Sigmoid colon (tissue), 4 donors: Measurements from ENCODE around the gene ADARB1.

Experiments used
- EP300 ChIP-seq, 4 donors: sonication (generic); formaldehyde crosslinking; IDR thresholded peaks; one replicate each; pipeline ENCODE4 v1.6.1; 2017; ENCODE audit warnings: antibody characterized with exemption in 4 of 4
- POLR2A ChIP-seq, 2 donors: fragments of 450-650 bp; IDR thresholded peaks; one replicate each; pipeline ENCODE4 v1.6.1; 2016; ENCODE audit warnings: antibody characterized with exemption in 2 of 2, mild to moderate bottlenecking in 2 of 2, moderate library complexity in 2 of 2
- TF ChIP-seq, protein P1 (sequence below), 4 experiments: fragments of 450-650 bp in 3 of 4; fragments of 200-600 bp in 1 of 4; IDR thresholded peaks; one replicate each; pipeline ENCODE4 v1.5.1; 2016 to 2019; ENCODE audit warnings: antibody characterized with exemption in 4 of 4, mild to moderate bottlenecking in 3 of 4, moderate library complexity in 2 of 4

DNA sequence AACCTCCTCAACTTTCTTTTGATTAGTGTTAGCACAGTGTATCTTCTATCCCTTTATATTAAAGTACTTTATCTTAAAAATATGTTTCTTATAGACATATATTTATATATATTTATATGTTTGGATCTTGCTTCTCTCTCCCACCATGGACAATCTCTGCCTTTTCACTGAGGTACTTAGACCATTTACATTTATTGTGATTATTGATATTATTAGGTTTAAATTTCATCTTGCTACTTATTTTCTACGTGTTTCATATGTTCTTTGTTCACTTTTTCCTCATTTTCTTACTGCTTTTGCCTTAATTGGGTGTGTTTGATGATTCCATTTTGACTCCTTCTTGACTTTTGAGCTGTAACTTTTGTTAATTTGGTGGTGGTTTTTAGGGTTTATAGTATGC, 142.6 kb downstream of the ADARB1 start:
- TF ChIP-seq, protein P1, sequence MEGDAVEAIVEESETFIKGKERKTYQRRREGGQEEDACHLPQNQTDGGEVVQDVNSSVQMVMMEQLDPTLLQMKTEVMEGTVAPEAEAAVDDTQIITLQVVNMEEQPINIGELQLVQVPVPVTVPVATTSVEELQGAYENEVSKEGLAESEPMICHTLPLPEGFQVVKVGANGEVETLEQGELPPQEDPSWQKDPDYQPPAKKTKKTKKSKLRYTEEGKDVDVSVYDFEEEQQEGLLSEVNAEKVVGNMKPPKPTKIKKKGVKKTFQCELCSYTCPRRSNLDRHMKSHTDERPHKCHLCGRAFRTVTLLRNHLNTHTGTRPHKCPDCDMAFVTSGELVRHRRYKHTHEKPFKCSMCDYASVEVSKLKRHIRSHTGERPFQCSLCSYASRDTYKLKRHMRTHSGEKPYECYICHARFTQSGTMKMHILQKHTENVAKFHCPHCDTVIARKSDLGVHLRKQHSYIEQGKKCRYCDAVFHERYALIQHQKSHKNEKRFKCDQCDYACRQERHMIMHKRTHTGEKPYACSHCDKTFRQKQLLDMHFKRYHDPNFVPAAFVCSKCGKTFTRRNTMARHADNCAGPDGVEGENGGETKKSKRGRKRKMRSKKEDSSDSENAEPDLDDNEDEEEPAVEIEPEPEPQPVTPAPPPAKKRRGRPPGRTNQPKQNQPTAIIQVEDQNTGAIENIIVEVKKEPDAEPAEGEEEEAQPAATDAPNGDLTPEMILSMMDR (IDR thresholded peaks at IDR 0.05): no peak
- no peak for TF ChIP-seq POLR2A (IDR thresholded peaks at IDR 0.05)
- no peak for TF ChIP-seq EP300 (IDR thresholded peaks at IDR 0.05)
